ENCODE measurements around the gene KHNYN.

Gene KHNYN

DNA sequence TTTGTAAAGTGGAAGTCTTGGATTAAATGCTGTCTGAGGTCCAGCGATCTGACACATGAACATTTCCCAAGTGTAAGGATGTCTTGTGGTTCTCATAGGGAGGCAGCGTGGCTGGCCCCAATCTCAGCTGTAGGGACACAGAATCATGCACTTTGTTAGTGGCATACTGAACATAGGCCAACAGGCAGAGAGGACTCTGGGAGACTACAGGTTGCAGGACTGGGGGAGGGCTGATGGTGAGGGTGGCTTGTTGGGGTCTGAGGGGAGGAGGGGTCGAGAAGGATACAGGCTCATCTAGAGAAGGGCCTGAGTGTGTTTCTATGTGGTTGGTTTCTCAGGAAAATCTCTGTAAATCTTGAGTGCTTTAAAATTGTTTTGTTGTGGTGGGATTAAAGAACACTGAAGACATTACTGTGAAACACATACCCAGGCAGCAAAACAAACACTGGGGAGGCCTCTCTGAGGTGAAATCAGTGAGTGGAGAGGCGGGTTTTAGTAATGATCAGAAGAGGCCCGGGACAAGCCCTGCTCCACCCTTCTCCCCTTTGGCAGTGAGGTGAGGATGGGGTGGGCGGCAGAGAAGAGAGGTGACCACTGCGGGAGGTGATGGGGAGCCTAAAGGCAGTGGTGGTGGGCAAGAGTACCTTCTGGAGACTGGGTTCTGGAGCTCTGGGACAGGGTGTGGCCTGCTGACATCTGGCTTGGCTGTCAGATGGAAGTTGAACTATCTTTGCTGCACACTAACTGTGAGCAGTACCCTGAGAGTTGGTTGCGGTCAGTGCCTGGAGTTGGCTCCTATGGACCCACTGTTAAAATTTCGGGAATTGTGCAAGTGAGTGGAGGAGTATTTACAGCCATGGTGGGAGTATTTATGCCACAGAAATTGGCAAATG lies 27.7 kb upstream of the KHNYN start:
- DNase-seq, result no peak

DNA sequence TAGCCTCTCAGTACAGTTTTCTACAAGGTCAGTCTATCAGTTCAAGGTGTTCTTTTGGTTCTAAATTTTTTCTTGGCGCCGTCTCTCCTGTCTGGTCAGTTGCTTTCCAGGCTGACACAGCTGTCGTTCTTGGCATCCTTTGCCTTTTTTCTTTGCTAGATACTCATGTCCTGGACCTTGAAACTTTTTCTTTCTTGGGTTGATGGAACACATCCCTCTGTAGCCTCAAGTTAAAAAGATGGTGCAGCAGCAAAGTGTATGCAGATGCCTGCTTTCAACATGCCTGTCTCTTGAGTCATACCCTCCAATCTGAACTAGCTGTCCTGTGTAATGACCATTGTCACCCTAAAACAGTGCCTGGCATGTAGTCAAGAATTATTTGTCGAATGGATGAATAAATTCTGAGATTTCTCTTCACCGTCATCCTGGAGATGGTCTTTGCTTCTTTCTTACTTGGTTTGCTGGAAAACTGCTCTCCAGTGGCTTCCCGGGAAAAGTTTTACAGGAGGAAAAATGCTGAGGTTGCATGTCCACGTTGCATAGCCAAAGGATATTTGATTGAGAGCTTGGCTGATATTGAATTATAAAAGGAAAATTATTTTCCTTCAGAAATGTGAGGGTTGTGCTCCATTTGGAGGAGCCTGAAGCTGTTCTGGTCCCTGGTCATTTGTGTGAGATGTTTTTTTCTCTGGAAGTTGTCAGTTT lies 26.3 kb upstream of the KHNYN start:
- no peak for DNase-seq

DNA sequence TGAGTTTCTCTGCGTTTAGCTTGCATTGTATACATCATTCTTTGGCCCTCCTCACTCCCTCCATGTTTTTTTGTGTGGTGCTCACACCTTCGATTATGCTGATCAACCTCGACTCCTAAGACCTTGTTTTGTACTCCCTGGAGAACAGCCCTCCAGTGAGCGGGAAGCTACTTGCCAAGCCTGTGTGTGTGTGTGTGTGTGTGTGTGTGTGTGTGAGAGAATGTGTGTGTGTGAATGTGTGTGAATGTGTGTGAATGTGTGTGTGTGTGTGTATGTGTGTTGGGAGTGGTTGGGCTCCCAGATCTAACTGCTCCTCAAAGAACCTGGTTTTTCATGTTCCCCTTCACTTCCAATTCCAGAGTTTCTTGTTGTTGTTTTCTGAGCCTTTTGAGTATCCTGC lies 24.9 kb upstream of the KHNYN start:
- DNase-seq, result no peak

DNA sequence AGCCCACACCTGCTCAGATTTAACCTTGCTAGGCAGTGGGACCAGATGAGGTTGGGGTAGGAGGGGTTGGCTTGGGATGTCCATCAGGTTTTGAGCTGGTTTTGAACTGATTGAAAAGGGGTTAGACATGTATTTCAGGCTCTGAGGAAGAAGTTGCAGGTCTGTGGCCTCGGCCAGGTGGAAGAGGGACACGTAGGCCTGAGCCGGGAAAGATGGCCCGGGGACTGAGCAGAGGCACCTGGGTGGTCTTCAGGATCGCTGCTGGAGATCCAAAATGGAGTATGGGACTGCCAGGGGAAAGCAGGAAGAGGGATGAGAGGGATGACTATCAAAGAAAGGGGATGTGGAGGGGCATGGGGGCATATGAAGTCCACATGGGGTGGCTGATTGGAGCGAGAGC lies 23.3 kb upstream of the KHNYN start:
- DNase-seq, result no peak

DNA sequence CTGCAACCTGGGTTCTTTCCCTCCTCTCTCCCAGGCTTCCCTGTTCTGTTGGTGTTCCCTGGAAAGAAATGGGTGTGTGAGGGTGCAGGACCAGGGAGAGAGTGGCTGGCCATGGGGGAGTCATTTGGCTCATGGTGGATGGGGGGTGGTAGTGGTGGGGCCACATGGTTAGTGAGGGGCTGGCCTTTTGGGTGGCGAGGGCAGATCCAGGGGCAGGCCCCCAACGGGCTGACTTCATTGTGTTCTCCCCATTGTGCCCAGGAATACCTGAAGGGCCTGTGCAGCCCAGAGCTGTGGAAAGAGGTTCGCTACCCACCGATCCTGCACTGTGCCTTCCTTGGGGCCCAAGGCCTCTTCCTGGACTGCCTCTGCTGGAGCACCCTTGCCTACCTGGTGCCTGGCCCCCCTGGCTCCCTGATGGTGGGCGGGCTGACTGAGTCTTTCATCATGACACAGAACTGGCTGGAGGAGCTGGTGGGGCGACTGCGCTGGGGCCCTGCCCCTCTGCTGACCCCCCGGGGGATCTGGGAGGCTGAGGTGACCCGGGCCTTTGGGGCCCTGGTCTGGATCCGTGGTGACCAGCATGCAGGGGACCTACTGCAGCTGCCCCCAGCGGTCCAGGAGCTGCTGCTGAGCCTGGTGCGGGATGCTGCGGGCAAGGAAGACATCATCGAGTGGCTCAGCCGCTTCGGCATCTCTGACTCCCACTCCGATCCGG lies 22.0 kb upstream of the KHNYN start:
- no peak for DNase-seq

DNA sequence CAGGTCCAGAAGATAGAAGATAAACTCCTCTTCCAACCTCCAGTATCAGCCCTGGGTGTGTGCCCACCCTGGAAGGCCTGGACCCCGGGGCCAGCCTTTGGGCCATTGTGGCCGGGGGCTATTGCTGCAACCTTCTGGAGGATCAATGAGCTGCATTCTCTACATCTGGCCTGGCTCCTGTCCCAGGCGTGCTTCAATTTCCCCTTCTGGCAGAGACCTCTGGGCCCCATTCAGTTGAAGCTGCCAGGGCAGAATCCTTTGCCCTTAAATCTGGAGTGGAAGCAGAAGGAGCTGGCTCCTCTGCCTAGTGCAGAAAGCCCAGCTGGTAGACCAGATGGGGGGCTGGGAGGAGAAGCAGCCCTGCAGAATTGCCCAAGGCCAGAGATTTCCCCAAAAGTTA lies 21.0 kb upstream of the KHNYN start:
- no peak for DNase-seq

DNA sequence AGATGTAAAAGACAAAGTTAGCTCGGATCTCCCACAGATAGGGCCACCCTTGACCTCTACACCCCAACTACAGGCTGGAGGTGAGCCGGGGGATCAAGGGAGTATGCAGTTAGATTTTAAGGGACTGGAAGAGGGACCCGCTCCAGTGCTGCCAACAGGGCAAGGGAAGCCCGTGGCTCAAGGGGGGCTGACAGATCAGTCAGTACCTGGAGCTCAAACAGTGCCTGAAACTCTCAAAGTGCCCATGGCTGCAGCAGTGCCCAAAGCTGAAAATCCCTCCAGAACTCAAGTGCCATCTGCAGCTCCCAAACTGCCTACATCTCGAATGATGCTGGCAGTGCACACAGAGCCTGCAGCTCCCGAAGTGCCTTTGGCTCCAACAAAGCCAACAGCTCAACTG lies 20.6 kb upstream of the KHNYN start:
- DNase-seq, result no peak

DNA sequence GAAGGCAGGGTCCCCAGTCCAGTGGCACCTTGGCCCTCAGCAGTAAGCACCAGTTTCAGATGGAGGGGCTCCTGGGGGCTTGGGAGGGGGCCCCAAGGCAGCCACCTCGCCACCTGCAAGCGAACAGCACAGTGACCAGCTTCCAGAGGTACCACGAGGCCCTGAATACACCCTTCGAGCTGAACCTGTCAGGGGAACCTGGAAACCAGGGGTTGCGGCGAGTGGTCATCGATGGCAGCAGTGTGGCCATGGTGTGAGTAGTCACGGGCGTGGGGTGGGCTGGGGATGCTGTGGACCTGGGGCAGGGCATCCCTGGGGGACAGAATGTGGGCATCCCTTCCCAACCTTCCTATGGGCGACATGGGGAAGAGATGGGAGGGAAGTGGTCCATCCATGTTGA lies 19.8 kb upstream of the KHNYN start:
- DNase-seq, result no peak

DNA sequence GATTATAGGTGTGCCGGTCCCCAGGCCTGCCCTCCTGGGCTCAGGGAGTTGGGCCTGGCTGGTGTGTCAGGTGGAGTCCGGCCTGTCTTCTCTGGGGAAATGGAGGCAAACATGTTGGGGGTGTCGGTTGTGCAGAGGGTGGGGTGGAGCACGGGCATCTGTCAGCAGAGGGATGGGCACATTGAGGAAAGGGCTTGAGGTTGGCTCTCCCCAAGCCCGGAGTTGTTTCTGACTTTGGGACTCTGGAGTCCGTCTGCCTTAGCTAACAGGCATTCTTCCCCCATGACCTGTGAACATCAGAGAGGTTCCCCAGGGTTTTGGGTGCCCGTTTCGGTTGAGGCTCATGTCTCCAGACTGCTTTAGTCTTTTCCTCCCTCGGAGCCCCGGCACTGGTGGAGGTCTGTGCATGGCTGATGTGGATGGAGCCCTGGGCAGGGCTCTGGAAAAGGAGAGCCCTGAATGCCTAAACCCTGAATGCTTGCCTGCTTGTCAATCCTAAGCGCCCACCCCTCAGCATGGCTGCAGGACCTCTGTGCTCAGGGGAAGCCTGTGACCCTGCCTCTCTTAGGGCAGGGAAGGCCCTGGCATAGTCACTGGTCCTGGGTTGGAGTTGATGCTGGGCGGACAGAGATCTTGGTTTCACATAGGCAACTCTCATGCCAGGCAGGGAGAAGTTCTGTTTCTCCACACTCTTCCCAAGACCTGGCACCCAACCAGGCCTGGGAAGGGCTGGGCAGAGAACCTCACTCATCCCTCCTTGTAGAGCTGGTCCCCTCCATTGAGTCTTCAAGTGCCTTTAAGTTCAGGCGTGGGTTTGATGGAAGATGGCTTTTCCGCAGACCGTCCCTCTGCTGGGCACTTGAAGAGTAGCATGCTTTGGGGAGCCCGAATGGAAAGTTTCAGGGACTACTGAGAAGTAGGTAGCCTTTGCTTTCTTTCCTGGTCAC lies 18.0 kb upstream of the KHNYN start:
- peak; percentile 51 for DNase-seq

DNA sequence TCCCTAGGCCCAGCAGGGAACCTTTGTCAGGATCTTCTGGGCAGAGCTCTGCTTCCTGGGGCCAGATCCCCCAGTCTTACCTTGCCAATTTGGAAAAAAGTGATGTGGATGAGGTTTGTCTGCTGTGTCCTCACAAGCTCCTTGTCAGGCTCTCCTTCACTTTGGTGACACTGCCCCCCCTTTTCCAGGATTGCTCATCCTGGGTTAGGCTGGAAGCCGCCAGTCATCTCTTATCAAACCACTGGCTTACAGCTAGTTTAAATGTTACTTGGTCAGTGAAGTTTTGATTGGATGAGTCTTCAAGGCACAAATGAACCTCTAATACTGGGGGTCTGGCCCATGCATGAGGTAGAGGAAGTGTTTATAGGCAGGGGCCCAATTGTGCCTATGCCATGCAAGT lies 15.7 kb upstream of the KHNYN start:
- DNase-seq, result no peak

DNA sequence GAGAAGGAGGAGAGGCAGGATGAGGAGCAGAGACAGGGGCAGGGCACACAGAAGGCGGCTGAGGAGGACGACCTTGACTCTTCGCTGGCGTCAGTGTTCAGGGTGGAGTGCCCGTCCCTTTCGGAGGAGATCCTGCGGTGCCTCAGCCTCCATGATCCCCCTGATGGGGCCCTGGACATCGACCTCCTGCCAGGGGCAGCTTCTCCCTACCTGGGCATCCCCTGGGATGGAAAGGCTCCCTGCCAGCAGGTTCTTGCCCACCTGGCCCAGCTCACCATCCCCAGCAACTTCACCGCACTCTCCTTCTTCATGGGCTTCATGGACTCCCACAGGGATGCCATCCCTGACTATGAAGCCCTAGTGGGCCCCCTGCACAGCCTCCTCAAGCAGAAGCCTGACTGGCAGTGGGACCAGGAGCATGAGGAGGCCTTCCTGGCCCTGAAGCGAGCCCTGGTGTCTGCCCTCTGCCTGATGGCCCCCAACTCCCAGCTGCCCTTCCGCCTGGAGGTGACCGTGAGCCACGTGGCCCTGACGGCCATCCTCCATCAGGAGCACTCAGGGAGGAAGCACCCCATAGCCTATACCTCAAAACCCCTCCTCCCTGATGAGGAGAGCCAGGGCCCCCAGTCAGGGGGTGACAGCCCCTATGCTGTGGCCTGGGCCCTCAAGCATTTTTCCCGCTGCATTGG lies 14.9 kb upstream of the KHNYN start:
- DNase-seq, result no peak

DNA sequence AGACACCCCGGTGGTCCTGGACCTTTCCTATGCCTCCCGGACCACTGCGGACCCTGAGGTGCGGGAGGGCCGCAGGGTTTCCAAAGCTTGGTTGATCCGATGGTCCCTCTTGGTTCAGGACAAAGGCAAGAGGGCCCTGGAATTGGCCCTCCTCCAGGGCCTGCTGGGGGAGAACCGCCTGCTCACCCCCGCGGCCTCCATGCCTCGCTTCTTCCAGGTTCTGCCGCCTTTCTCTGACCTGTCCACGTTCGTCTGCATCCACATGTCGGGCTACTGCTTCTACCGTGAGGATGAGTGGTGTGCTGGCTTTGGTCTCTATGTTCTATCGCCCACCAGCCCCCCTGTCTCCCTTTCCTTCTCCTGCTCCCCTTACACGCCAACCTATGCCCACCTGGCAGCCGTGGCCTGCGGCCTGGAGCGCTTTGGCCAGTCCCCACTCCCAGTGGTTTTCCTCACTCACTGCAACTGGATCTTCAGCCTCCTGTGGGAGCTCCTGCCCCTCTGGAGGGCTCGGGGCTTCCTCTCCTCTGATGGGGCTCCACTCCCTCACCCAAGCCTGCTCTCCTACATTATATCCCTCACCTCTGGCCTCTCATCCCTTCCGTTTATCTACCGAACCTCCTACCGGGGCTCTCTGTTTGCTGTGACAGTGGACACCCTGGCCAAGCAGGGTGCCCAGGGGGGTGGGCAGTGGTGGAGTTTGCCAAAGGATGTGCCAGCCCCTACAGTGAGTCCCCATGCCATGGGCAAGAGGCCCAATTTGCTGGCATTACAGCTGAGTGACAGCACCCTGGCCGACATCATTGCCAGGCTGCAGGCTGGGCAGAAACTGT lies 14.1 kb upstream of the KHNYN start:
- no peak for DNase-seq

DNA sequence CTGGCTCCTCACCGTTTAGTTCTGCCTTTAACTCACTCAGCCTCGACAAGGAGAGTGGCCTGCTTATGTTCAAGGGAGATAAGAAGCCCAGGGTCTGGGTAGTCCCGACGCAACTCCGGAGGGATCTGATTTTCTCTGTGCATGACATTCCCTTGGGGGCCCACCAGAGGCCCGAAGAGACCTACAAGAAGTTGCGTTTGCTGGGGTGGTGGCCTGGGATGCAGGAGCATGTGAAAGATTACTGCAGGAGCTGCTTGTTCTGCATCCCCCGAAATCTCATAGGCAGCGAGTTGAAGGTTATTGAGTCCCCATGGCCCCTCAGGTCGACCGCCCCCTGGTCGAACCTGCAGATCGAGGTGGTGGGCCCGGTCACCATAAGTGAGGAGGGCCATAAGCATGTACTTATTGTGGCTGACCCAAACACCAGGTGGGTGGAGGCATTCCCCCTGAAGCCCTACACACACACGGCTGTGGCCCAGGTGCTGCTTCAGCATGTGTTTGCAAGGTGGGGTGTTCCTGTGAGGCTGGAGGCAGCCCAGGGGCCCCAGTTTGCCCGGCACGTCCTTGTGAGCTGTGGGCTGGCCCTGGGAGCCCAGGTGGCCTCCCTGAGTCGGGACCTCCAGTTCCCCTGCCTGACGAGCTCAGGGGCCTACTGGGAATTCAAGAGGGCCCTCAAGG lies 13.4 kb upstream of the KHNYN start:
- no peak for DNase-seq

DNA sequence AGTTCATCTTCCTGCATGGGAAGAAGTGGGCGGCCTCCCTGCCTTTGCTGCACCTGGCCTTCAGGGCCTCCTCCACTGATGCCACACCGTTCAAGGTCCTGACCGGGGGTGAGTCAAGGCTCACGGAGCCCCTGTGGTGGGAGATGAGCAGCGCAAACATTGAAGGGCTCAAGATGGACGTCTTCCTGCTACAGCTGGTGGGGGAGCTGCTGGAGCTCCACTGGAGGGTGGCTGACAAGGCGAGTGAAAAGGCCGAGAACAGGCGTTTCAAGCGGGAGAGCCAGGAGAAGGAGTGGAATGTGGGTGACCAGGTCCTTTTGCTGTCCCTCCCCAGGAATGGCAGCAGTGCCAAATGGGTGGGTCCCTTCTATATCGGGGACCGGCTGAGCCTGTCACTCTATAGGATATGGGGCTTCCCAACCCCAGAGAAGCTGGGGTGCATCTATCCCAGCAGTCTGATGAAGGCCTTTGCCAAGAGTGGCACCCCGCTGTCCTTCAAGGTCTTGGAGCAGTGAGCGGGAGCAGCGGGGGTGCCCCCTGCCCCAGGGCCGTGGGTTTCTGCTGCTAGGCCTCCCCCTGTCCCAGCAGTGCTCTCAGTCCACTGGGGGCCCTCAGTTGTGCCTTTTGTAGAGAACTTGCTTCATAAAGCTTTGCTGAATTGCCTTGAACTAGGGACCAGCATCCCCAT lies 12.7 kb upstream of the KHNYN start:
- no peak for DNase-seq

DNA sequence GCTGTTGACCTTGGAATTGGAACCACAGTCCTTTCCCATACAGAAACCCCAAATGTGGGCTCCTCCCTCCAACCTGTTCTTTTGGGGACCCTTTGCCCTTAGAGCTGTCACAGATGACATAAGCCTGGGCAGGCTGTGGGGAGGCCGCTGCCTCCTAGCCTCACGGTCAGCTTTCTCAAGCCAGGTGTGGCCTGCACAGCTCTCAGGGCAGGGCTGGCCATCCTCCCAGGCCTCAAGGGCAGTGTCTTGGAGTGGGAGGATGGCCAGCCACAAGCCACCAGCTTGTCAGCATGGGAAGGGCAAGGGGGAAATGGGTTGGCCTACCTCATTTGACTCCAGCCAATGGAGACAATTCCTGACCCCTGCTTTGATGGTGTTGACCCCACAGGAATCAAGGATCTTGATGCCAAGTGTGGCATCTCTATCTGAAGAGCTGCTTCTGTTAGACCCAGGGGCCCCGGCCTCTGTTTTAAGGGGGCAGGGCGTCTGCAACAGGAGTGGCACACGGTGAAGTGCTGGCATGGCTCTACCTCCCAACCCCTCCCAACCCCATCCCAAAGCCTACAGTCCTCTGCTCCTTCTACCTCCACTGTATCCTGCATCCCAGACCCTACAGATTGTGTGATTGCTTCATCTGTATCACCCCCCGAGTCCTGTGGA lies 11.8 kb upstream of the KHNYN start:
- no peak for DNase-seq

DNA sequence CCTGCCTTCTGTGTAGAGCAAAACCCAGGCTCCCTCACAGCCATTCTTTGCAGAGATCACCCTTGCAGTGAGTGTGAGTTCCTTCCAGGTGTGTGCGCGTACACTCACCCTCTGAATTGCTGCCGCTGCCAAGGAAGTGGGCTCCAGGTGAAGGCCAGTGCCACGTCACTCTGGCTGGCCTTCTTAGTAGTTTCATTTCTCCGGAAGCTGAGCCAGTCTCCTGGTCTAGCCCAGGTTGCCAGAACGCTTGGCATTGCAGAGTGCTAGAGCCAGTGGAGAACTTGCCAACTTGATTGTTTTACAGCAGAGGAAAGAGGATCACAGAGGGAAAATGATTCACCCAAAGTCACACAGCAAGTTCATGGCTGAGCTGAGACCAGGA lies 11.3 kb upstream of the KHNYN start:
- no peak for DNase-seq

DNA sequence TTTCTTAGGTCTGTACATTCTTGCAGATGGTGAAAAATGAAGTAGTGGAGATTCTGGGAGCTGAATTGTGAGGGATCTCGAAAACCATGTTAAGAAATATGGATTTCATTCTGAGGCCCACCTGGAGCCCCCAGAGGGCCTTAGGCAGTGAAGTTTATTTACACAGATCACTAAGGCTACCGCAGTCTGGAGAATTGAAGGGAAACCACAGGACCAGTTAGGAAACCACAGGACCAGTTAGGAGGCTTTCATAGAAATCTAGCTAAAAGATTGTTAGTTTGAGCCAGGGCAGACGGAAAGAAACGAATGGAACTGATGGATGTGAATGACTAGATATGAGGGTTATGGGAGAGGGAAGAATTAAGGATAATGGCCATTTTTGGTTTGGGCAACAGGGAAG lies 7.5 kb upstream of the KHNYN start:
- no peak for DNase-seq

DNA sequence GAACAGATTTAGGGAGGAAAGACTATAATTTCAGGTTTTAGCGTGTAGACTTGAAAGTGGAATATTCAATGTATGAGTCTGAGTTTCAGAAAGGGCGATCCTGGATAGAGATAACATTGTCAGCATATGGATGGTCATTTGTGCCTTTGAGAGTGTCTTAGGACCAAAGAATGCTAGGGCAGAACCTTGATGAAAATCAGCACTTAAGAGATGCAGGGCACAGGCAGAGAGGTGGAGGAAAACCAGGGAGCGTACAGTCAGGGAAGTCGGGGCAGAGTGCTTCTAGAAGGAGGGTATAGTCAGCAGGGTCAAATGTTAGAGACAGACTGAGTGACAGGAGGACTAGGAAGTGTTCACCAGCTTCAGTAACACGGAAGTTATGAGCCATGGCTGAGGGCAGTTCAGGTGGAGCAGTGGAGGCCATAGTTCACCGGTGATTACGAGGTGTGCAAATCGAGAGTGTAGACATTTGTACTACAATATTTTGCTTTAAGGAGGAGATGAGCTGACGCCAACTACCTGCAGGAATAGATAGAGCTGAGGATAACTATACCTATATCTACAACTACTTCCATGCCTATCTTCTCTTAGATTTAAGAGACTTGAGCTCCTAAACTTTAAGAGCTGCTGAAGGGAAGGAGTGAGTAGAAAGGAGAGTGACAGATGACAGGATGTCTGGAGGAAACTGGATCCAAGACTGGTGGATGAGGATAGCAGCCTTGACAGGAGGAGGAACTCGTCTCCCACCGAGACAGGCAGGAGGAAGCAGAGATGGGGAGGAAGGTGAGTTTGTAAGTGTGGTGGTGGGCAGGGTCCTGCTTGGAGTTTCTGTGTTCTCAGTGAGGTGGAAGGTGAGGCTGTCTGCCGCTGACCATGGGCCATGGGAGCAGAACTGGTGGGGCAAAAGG lies 6.8 kb upstream of the KHNYN start:
- DNase-seq, result no peak

All from fibroblast of upper back skin (primary cell).